ENCODE data around the gene CACNA1C.

Gene CACNA1C

DNA sequence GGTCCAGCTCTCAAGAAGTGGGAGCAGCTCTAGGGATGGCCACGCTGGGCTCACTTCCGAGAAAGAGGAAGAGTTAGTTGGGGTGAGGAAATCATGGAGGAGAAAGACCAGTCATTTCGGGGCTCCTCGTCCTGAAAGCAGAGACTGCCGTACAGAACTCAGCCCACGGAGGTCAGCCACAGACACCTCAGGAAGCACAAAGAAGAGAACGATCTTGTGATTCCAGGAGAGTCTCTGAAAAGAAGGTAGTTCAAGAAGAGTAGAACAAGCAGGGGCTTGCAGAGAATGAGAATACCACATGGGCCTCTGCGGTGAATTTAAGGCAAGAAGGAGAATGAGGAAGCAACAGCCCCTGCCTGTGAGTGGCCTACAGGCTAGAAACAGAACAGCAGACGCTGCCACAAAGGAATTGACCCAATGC is 311.9 kb downstream of the CACNA1C start:
- DNase-seq (ENCODE audit: low spot score) = no peak

DNA sequence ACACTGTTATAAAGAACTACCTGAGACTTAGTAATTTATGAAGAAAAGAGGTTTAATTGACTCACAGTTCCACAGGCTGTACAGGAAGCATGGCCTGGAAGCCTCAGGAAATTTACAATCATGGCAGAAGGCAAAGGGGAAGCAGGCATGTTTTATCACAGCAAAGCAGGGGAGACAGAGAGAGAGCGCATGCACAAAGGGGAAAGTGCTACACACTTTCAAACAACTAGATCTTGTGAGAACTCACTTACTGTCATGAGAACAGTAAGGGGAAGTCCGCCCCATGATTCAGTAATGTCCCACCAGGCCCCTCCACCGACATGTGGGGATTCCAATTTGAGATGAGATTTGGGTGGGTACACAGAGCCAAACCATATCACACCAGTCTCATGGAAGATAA is 313.9 kb downstream of the CACNA1C start:
- DNase-seq (ENCODE audit: low spot score) = no peak

DNA sequence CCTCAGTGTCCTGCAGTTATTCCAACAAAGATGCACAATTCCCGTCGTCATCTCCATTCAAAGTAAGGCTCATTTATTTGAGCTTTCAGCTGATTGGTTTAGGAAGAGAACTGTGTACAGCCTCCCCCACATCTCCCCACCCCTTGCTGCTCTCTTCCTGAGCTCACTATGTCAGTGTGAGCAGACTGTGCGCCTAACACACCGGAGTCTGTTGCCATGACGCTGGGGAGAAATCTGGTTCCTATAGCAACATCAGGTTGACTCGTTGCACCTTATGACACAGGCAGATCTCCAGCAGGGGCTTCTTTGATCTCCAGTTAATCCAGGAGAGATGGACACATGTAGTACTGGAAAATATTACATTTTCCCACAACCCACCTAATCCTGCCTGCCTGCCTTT is 319.4 kb downstream of the CACNA1C start:
- peak; percentile 71 for DNase-seq (ENCODE audit: low spot score)

DNA sequence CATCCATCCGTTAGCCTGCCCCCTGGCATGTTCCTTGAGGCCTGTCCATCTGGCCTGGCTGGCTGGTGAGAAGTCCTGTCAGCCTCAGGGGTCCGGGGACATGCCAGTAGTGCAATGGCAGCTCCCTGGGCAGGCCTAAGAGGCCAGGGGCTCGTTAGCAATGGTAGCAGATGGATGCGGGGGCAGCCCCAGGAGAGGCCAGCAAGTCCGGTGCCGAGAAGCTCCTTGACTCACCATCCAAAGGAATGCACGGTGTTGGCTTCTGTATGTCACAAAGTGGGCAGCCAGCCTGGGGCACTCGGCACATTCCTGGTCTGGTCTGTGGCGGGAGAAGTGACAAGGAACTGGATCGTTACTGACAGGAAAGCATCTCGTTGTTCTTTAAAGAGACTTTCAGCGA is 319.9 kb downstream of the CACNA1C start:
- DNase-seq (ENCODE audit: low spot score) = no peak

DNA sequence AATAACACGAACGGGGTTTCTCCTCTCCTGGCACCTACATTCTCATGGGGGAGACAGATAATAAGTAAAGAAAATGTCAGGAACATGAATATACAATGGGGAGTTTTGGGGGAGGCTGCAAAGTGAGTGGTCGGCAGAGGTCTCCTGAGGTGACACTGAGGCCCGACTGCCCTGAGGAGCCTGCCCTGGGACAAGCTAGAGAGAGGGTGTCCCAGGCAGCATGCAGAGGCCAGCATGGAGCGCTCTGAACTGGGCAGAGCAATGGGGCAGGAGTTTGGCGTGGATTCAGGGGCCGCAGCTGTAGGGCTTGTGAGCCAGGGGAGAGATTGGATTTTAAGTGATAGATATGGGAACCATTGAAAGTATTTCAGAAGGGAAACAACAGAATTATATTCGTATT is 320.5 kb downstream of the CACNA1C start:
- no peak for DNase-seq (ENCODE audit: low spot score)

DNA sequence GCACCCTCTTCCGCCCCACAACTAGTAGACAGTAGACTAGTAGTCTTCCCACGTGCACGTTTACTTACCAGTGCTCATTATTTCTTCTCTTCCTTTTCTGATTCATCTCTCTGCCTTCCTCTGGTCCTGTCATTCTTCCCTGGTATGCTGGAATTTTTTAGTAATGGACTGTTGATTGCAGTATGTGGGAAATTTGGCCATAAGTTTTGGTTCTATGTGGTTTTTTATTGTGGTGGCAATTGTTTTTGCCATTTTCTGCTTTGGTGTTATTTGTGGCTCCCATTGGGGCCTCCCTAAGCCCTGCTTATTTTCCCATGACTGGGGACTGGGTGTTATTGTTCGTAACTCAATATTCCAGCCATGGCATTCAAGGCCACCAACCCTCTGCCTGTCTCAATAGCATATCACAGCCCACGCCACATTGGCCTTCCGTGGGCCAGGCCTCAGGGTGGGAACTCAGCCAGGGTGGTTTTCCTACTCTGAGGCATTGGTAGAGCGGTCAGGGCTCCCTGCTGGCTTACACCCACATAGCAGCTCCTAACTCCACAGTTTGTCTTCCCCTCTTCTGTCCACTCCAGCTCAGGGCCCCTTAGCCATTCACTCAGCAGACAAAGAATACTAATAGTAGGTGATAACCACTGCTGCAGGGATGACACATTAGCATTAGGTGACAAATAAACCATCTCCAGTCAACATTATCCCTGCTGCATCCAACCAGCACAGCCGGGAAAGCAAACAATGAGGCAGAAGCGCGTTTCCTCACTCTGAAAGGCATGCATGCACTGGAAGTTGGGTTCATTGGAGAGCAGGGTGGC is 321.5 kb downstream of the CACNA1C start:
- no peak for DNase-seq (ENCODE audit: low spot score)

DNA sequence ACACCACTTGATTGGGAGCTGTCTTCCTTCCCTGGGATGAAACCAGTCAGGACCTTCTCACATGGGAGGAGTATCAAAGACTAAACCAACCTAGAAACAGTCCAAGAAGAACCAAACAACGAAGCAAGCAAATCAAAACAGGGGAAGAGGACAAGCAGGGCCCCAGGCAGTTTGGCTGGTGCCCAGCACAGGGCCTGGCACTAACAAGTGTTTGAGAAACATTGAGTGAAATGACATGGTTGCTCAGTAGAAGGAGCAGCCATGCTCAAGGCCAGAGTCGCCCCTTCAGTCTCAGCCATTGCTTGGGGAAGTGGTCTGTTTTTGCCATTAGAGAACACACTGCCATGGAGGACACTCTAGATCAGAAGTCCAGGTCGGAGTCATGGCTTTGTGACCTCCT is 323.1 kb downstream of the CACNA1C start:
- no peak for DNase-seq (ENCODE audit: low spot score)

DNA sequence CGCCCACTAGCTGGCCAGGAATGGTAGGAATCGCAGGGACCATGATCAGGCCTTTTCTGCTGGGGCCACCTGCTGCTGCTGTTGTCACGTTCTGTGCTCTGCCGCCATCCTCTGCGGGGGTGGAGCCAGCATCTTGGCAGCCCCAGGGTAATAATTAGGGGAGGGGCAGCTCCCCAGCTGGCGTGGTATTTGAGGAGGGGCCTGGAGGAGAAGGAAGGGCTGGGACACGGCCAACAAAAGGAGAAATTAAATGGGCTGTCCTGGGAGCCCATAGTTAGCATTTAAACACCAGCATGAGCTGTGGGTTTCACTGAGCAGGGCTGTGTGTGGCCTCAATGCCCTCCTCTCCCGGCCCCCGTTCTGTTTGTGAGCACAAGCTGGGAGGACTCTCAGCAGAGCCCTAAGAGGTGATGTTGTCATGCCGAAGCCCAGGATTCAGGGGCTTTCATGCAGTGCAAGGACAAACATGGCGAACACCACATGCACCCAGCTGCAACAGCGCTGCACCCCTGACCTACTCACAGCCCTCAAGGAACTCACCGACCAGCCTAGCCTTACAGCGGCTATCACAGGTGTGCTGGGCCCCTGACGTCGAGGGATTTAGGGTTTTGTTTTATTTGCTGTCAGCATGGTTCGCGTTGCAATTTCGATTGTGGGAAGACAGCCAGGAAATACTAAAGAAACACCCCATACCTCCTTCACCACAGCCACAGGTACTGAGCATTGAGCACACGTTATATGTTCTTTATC is 324.3 kb downstream of the CACNA1C start:
- no peak for DNase-seq (ENCODE audit: low spot score)

DNA sequence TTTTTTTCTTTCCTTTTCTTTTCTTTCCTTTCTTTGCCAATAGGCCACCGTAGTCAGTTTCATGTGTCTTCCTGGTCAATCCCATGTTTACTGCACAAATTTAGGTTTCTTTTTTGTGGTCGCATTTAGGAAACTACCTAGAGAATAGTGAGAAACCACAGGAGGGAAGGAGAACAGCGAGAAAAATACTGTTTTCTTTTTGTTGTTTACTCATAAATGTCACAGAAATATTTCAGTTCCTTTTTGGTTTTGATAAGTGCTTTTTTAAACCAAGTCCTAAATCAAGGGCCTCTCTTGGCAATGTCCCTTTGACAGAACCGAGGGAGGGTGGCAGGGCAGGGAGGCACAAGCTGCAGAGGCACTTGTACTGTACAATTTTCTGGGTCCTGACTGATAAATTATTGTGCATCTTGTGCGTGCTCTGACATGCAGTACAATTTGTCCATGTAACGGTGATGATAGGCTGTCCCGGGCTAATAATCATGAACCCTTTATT is 326.1 kb downstream of the CACNA1C start:
- no peak for DNase-seq (ENCODE audit: low spot score)

DNA sequence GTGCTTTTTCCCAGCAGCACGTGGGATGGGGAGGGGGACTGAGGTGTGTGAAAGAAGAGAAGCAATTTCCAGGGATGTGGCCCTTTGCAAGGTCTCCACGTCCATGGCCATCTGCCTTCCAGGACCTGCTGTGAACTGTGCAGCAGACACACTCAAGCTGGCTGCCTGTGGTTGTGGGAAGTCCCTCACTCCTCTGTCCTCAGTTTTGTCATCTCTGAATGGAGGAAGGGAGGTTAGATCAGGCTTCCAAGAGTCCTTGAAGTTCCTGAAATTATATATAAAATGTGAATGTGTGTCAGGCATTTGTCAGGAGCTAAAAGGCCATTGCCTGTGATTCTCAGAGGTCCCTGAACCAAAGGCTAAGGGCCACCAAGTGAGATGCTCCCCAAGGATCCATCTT is 328.2 kb downstream of the CACNA1C start:
- DNase-seq (ENCODE audit: low spot score) = no peak

DNA sequence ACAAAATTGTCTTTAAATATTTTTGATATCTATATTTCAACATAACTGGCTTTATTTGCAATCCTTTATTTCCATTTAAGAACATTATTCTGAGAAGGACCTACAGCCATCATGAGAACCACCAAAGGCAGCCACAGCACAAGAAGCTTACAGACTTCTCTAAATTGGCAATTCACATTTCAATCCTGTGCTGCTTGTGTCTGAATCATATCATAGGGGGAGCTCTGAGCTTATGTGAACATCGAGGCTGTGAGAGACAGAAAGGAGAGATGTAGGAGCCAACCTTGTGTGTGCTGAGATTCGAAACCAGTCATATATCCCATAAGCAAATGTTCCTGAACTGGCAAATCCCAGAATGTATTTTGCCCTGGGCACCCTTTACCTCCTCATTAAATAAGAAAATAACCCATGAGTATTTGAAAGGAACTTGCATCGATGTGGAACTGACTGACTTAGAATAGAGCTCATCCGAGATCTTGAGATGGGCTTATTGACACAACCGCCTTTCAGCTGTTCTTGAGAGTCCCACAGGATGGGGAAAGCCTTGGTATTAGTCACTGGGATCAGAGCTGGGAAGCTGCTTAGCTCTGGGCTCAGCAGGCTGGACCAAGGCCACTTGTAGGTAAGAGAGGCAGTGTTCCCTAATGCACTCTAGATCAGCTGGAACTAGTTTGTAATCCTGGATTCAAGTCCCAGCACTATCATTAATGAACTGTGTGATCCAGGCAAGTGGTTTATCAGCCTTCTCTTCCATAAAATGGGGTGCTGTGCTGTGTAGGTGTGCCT is 329.8 kb downstream of the CACNA1C start:
- no peak for DNase-seq (ENCODE audit: low spot score)

DNA sequence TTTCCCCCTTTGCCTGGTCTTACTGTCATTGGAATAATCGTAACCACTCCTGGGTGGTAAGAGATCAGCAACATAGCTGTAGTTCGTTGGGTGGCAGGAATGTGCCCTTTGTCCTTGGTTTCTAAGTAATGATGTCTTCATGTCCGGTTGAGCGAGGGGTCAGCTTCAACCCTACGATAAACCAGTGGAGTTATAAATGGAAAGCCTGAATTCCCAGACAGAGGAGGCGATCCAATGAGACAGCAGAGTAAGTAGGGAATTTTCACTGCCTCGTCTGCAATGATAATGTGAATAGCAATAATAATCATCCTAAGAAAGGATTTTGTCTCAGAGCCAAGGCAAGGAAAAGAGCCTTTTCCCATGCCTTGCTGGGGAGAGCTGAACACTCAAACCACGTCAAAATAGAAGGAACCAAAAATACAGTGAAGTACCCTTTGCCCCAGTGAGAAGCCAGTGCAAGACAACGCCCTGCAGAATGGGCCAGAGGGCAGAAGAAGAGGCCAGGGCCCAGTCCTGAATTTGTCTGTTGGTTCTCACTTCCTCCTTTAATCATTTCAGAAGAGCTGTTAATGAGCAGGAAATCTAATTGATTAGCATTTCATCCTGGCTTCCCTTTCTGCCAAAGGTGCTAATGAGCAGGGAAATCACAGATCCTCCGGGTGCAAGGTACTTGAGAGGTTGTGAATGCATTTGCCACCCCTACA is 330.7 kb downstream of the CACNA1C start:
- DNase-seq (ENCODE audit: low spot score) = no peak

DNA sequence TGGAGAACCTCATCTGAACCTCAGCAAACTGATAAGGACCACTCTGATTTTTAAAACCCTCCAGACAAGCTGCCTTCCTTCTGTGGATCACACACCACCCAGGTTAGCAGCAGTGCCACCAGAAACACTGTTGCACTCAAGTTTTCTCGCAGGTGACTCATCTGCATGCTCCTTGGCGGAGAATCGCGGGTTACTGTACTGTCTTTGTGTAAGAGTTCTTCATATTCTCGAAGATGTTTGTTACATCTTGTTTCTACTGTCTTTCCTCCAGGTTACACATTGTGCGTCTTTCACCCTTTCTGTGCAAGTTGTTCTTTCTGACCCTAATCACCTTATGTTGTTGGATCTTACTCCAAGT is 331.2 kb downstream of the CACNA1C start:
- peak; percentile 47 for DNase-seq (ENCODE audit: low spot score)

DNA sequence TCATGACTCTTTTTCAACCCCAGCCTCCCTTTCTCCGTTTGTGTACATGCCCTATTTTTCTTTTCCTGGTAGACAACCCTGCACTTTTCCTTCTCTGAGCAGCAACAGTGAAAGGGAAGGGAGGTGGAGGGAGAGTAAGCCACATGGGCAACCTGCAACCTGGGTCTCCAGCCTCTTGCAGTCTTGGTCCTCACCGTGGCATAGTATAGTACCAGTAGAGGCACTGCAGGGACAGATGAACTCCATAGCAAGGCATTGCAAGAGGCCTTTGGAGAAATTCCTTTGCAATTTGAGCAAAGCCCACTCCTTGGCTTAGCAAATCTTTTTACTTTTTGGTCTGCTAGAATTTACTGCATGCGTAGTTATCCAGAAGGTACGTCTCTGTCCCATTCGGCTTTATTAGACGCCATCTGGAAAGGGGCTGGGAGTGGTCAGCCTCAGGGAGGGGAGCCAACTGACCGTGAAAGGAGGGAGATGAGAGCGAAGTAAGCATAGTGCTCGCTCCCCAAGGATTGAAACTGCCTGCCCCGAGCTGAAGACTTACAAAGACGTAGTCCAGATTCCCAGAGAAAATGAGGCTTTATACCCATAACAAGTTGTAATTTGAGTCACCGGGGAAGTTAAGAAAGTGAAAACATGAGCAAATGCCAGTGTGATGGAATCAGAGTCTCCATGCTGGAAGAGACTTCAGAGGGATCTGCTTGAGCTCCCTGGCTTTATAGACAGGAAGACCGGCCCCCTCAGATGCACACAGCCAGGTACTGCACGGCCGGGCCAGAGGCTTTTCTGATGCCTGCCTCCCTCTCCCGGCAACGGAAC is 332.0 kb downstream of the CACNA1C start:
- DNase-seq (ENCODE audit: low spot score) = no peak

DNA sequence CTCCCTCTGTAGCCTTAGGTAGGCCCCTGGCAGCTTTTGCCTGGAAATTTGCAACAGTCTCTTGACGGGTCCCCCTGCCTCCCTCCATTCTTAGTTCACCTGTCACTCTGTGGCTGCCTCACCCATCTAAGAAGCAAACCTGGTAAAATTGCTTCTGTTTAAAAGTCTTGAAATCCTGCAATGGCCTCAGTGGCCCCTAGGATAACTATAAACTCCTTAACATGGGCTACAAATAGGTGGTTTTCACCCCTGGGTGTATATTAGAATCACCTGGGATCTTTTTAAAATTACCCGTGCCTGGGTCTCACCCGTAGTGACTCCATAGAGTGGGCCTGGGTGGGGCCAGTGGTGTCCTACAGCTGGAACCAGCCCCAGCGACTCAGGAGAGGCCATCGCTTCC is 332.7 kb downstream of the CACNA1C start:
- no peak for DNase-seq (ENCODE audit: low spot score)

DNA sequence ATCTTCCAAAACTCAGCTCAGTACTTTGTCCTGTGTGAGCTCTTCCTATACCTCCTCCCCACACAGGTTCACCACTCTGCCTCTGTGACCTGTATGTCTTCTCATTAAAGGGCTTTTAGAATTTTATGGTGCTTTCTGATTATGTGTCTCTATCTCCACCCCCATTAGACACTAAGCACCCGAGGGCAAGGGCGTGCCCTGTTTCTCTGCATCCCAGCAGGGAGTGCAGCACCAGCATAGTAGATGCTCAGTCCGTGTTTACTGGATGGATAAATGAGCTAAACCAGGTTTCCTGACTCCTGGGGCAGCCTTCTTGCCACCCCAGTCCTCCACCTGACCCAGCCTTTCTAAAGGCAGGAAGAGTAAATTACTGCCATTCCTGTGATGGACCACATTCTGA is 333.8 kb downstream of the CACNA1C start:
- no peak for DNase-seq (ENCODE audit: low spot score)

DNA sequence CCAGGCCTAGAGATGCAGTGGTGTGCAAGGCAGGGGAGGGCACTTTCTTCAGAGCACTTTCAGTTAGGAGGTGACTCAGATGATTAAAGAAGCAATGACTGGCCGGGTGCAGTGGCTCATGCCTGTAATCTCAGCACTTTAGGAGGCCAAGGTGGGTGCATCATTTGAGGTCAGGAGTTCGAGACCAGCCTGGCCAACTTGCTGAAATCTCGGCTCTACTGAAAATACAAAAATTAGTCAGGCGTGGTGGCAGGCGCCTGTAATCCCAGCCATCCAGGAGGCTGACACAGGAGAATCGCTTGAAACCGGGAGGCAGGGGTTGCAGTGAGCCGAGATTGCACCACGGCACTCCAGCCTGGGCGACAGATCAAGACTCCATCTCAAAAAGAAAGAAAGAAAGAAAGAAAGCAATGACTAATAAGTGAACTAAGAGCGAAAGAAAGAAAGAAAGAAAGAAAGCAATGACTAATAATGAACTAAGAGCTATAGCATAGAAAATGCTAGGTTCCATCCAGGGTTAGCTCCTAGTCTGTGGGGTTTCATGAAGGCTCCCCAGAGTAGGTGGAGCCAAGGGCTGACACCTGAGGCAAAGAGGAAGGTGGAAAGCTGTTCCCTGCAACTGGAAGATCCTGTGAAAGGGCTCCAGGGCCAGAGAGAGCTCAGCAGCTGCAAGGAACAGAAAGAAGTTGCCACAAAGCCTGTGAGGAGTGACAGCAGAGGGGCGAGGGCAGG is 334.5 kb downstream of the CACNA1C start:
- DNase-seq (ENCODE audit: low spot score) = no peak

DNA sequence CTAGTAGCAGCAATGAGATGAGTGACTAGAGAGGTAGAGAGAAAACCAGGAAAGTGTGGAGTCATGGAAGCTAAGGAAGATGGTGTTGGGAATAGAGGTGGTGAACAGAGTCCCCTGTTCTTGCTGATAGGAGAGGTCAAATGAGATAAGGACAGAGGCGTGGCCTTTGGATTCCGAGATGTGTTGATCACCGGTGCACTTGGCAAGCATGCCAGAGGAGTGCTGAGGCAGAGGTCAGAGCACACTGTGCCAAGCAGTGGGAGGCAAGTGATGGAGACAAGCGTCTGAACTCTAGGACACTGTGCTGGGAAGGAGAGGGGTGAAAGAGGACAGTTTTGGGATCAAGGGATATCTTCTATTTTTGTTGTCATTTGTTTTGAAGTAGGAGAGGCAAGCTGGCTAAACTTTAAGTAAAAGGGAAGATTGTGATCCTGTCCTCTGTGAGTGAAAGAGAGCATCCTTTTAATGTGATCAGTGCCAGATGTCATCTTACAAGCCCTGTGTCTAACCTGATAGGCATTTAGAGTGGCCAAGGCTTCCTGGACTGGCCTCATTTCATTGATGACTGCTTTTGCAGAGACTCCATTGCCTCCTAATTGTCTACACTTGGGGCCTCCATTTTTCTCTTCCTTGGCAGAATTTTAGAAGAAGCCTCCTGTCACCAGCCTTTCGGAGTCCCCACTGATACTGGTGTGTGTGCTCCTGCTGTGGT is 336.4 kb downstream of the CACNA1C start:
- no peak for DNase-seq (ENCODE audit: low spot score)

DNA sequence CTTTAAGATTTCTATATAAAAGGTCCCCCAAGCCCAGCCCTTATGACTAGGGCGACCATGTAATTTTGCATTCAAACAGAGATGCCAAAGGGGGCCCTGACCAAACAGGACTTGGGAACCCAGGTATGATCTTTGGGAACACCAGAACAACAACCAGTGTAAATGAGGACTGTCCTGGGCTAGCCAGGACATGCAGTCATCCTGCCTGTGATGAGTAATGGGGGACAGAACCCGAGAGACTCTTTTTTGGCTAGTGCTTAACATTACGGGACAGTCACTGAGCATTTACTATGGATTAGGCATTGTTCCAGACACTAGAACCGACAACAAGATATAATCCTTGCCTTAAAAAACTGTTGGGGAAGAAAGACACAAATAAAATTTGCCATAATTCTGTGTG is 337.3 kb downstream of the CACNA1C start:
- DNase-seq (ENCODE audit: low spot score) = no peak

All from putamen (tissue), 1 donor.